Activated T-helper 2 cell treated with anti-CD3 and anti-CD28 coated beads, Interferon-gamma antibody, Interleukin-2, Interleukin-4, amounts not matched to agents 10 μg/mL and 5 μg/mL and 100 μg/mL, durations not matched to agents 14 hours and 24 hours and 36 hours (primary cell): ENCODE results near the gene HCRTR1. TPM values are rescaled to one million over a fixed set of nuclear protein-coding genes. Genes with fewer than 3 reads are reported as not detected.

Experiments
- DNase-seq: peaks from one replicate; pipeline ENCODE4 v3.0.0; 2021; ENCODE audit warnings: low spot score
- H3K27ac Mint-ChIP-seq: one replicate; pipeline ENCODE4 v1.8.0; 2021; ENCODE audit warnings: mixed read lengths
- H3K27me3 Mint-ChIP-seq: one replicate; pipeline ENCODE4 v1.8.0; 2021; ENCODE audit warnings: low read depth, mixed read lengths
- H3K36me3 Mint-ChIP-seq: one replicate; pipeline ENCODE4 v1.8.0; 2021; ENCODE audit warnings: low read depth, mixed read lengths
- H3K4me1 Mint-ChIP-seq: one replicate; pipeline ENCODE4 v1.8.0; 2021; ENCODE audit warnings: low read depth, mixed read lengths
- H3K4me3 Mint-ChIP-seq: one replicate; pipeline ENCODE4 v1.8.0; 2021; ENCODE audit warnings: low read depth, mild to moderate bottlenecking, moderate library complexity, mixed read lengths
- H3K9me3 Mint-ChIP-seq: one replicate; pipeline ENCODE4 v1.8.0; 2021; ENCODE audit warnings: mixed read lengths
- intact Hi-C: fragments of 100-400 bp; cut with micrococcal nuclease; formaldehyde crosslinking; loops from one replicate; pipeline ENCODE4 v1.15.1; 2023
- total RNA-seq: library from RNA; stranded (reverse); gene quantifications from 2 replicates; pipeline ENCODE4 v1.2.3, GENCODE V29; 2022

The HCRTR1 gene
- total RNA-seq, 1 donor from 2014 or later: not detected

GRCh38 chr1:31667065-31667785 lies 49.7 kb downstream of the HCRTR1 start:
- no peak for DNase-seq
- Mint-ChIP-seq H3K27me3 (peaks cover 23% of the 10 kb centered on the region), H3K4me3 (no peak overlapping the region), H3K9me3 (no peaks in the 10 kb centered on the region), H3K36me3 (no peaks in the 10 kb centered on the region), H3K4me1 (peaks cover 3% of the 10 kb centered on the region), H3K27ac (no peak overlapping the region)
- intact Hi-C loops: no loop called here

GRCh38 chr1:31668303-31668883 lies 50.9 kb downstream of the HCRTR1 start:
- no peak overlapping the region for H3K27ac Mint-ChIP-seq
- H3K4me1 Mint-ChIP-seq: peaks cover 3% of the 10 kb centered on the region
- H3K4me3 Mint-ChIP-seq: no peak overlapping the region
- intact Hi-C loops: no loop called here
- no peaks in the 10 kb centered on the region for H3K36me3 Mint-ChIP-seq
- no peaks in the 10 kb centered on the region for H3K9me3 Mint-ChIP-seq
- peaks cover 23% of the 10 kb centered on the region for H3K27me3 Mint-ChIP-seq
- no peak for DNase-seq

GRCh38 chr1:31669433-31669785 lies 51.9 kb downstream of the HCRTR1 start:
- no peaks in the 10 kb centered on the region for H3K36me3 Mint-ChIP-seq
- H3K27ac Mint-ChIP-seq: no peak overlapping the region
- intact Hi-C loops: no loop called here
- DNase-seq: no peak
- peaks cover 23% of the 10 kb centered on the region for H3K27me3 Mint-ChIP-seq
- peaks cover 3% of the 10 kb centered on the region for H3K4me1 Mint-ChIP-seq
- H3K9me3 Mint-ChIP-seq: no peaks in the 10 kb centered on the region
- no peak overlapping the region for H3K4me3 Mint-ChIP-seq

- Mint-ChIP-seq H3K9me3 (no peaks in the 10 kb centered on the region), H3K4me1 (peaks cover 3% of the 10 kb centered on the region), H3K36me3 (no peaks in the 10 kb centered on the region), H3K27ac (no peak overlapping the region), H3K27me3 (peaks cover 23% of the 10 kb centered on the region), H3K4me3 (peak overlapping the region; percentile 22)
- DNase-seq: no peak
- intact Hi-C loops: no loop called here
Observed at GRCh38 chr1:31669786-31670592, 52.5 kb downstream of the HCRTR1 start.

DNA sequence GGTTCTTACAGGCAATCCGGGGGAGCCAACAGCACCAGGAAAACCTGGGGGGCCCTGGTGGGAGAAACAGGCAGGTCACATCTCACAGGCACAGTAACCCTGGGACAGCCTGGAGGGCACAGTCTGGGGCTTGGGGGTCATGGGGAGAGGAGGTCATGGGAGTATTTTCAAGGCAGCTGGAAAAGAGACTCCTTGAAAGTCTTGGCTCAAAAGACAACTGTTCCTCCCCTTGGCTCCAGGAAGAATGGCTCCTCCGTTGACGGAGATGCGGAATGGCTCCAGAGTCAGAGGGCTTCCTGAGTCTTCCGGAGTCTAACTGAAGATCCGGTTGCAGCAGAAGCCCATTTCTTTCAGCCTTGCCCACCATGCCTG lies 53.1 kb downstream of the HCRTR1 start:
- intact Hi-C loops: no loop called here
- H3K4me3 Mint-ChIP-seq: no peak overlapping the region
- DNase-seq: no peak
- peaks cover 23% of the 10 kb centered on the region for H3K27me3 Mint-ChIP-seq
- peaks cover 3% of the 10 kb centered on the region for H3K4me1 Mint-ChIP-seq
- H3K36me3 Mint-ChIP-seq: no peaks in the 10 kb centered on the region
- H3K27ac Mint-ChIP-seq: no peak overlapping the region
- no peaks in the 10 kb centered on the region for H3K9me3 Mint-ChIP-seq

DNA sequence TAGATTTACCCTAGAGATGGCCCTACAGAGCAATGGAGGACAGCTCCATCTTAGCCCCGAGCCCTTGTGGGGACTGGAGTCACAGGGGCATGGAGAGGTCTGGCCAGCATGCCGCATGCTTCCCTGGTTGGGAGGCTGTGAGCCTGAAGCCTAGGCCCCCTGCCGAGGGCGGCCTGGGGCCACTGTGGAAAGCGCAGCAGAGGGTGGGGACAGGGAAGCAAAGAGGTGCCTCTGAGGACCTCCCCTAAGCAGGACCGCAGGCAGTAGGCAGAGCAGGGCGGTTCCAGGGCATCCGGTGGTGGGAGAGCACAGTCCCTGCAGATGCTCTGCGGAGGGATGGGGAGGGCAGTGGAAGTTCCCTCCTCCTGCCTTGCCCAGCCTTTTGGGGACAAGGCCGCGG lies 53.7 kb downstream of the HCRTR1 start:
- no peaks in the 10 kb centered on the region for H3K9me3 Mint-ChIP-seq
- intact Hi-C loops: no loop called here
- H3K36me3 Mint-ChIP-seq: no peaks in the 10 kb centered on the region
- H3K27ac Mint-ChIP-seq: no peak overlapping the region
- H3K4me3 Mint-ChIP-seq: no peak overlapping the region
- peaks cover 23% of the 10 kb centered on the region for H3K27me3 Mint-ChIP-seq
- H3K4me1 Mint-ChIP-seq: peaks cover 3% of the 10 kb centered on the region
- DNase-seq: no peak

GRCh38 chr1:31671561-31672201 lies 54.2 kb downstream of the HCRTR1 start:
- Mint-ChIP-seq H3K9me3 (no peaks in the 10 kb centered on the region), H3K4me1 (peaks cover 3% of the 10 kb centered on the region), H3K27me3 (peaks cover 23% of the 10 kb centered on the region), H3K36me3 (no peaks in the 10 kb centered on the region), H3K4me3 (no peak overlapping the region), H3K27ac (no peak overlapping the region)
- intact Hi-C loops: no loop called here
- no peak for DNase-seq

GRCh38 chr1:31672986-31673385 lies 55.5 kb downstream of the HCRTR1 start:
- no peak overlapping the region for H3K27ac Mint-ChIP-seq
- DNase-seq: no peak
- intact Hi-C loops: no loop called here
- H3K4me3 Mint-ChIP-seq: no peak overlapping the region
- no peaks in the 10 kb centered on the region for H3K9me3 Mint-ChIP-seq
- peaks cover 26% of the 10 kb centered on the region for H3K27me3 Mint-ChIP-seq
- H3K36me3 Mint-ChIP-seq: no peaks in the 10 kb centered on the region
- H3K4me1 Mint-ChIP-seq: peaks cover 3% of the 10 kb centered on the region

DNA sequence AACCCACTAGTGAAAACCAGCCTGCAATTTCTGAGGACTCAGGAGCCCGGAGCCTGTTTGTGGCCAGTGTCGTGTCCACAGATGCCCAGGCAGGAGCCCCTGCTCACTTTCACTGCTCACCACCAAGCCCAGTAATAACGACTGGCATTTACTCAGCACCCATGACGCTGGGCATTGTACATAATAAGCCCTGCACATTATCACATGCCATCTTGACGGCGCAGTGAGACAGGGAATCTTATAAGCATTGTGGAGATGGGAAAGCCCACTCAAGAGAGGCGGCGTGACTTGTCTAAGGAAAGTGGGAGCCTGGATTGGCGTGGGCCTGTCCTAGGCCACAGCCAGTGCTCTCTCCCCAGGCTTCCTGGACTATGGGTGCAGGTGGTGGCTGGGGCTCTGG lies 55.9 kb downstream of the HCRTR1 start:
- no peak for DNase-seq
- Mint-ChIP-seq H3K27me3 (peaks cover 26% of the 10 kb centered on the region), H3K9me3 (no peaks in the 10 kb centered on the region), H3K4me3 (no peak overlapping the region), H3K36me3 (no peaks in the 10 kb centered on the region), H3K4me1 (peaks cover 3% of the 10 kb centered on the region), H3K27ac (no peak overlapping the region)
- intact Hi-C loops: no loop called here

GRCh38 chr1:31674626-31675025 lies 57.1 kb downstream of the HCRTR1 start:
- Mint-ChIP-seq H3K27me3 (peaks cover 18% of the 10 kb centered on the region), H3K36me3 (no peaks in the 10 kb centered on the region), H3K4me3 (no peak overlapping the region), H3K27ac (no peak overlapping the region), H3K9me3 (no peaks in the 10 kb centered on the region), H3K4me1 (peaks cover 3% of the 10 kb centered on the region)
- intact Hi-C loops: no loop called here
- no peak for DNase-seq

GRCh38 chr1:31675161-31675560 lies 57.7 kb downstream of the HCRTR1 start:
- peaks cover 2% of the 10 kb centered on the region for H3K4me1 Mint-ChIP-seq
- no peak overlapping the region for H3K27ac Mint-ChIP-seq
- no peaks in the 10 kb centered on the region for H3K9me3 Mint-ChIP-seq
- peaks cover 14% of the 10 kb centered on the region for H3K27me3 Mint-ChIP-seq
- H3K36me3 Mint-ChIP-seq: no peaks in the 10 kb centered on the region
- intact Hi-C loops: no loop called here
- no peak overlapping the region for H3K4me3 Mint-ChIP-seq
- no peak for DNase-seq

GRCh38 chr1:31675756-31676155 lies 58.3 kb downstream of the HCRTR1 start:
- Mint-ChIP-seq H3K36me3 (no peaks in the 10 kb centered on the region), H3K27ac (no peak overlapping the region), H3K9me3 (no peaks in the 10 kb centered on the region), H3K4me1 (no peaks in the 10 kb centered on the region), H3K4me3 (no peak overlapping the region), H3K27me3 (peaks cover 11% of the 10 kb centered on the region)
- intact Hi-C loops: no loop called here
- no peak for DNase-seq
